Ovary (tissue), 9 donors: ENCODE data around the gene HS3ST6. TPM values are rescaled to one million over a fixed set of nuclear protein-coding genes. Genes with fewer than 3 reads are reported as not detected.

Experiments used
- DNase-seq, 5 donors: peaks; one replicate each; pipeline ENCODE4 v3.0.0-alpha.2; 2019 to 2020
- H3K27ac ChIP-seq, 2 donors: fragments of 200-600 bp; one replicate each; pipeline versions ENCODE4 v1.5.1 to v1.8.0; 2019 to 2022
- H3K27me3 ChIP-seq: fragments of 200-600 bp; one replicate; pipeline ENCODE4 v1.8.0; 2022
- H3K36me3 ChIP-seq: fragments of 200-600 bp; sonication (generic); one replicate; pipeline ENCODE4 v1.5.1; 2019
- H3K4me1 ChIP-seq: one replicate; pipeline ENCODE4 v1.8.1; 2013; ENCODE audit warnings: mild to moderate bottlenecking, moderate library complexity; ENCODE audit not compliant: insufficient read depth
- H3K4me3 ChIP-seq: fragments of 200-600 bp; sonication (generic); one replicate; pipeline ENCODE4 v1.5.1; 2017
- H3K9me3 ChIP-seq, 2 donors: fragments of 200-600 bp in 1 of 2; sonication (generic) in 1 of 2; one replicate each; pipeline versions ENCODE4 v1.5.1 to v1.8.1; 2013 to 2019; ENCODE audit warnings: mild to moderate bottlenecking in 1 of 2, moderate library complexity in 1 of 2
- EP300 ChIP-seq: sonication (generic); formaldehyde crosslinking; IDR thresholded peaks from one replicate; pipeline ENCODE4 v1.6.1; 2017; ENCODE audit warnings: antibody characterized with exemption
- POLR2A ChIP-seq: fragments of 450-650 bp; IDR thresholded peaks from one replicate; pipeline ENCODE4 v1.6.1; 2017; ENCODE audit warnings: antibody characterized with exemption, mild to moderate bottlenecking, moderate library complexity
- WGBS, 3 donors: extraction: QIAGEN DNeasy Blood & Tissue Kit in 1 of 3; methylation state at CpG; one replicate each; pipeline versions ENCODE4 v1.1.5 to v1.1.7; 2013 to 2017; 5-methylcytosine and 5-hydroxymethylcytosine counted together
- intact Hi-C, 4 donors: fragments of 100-400 bp; cut with DNase I; formaldehyde crosslinking; loops; one replicate each; pipeline versions ENCODE4 v1.11.0 to v1.15.1; 2022 to 2023
- polyA plus RNA-seq, 2 donors: library from polyadenylated mRNA; stranded (reverse); fragments of 200-250 nt in 1 of 2; fragments of 350-450 nt in 1 of 2; fragmentation: Illumina TruSeq in 1 of 2; extraction: RNeasy Lipid Tissue Mini Kit (QIAGEN cat#74804) in 1 of 2; gene quantifications; one replicate each; pipeline ENCODE4 v1.2.3, GENCODE V29; 2013 to 2014
- total RNA-seq, 7 donors: library from RNA; depleted of rRNA in 2 of 7; stranded (reverse); fragments of >200 nt in 2 of 7; fragmentation: NEBNext Ultra II Directional in 3 of 7; extraction: Animal tissue kit (Norgen Biotek cat#: 25700) in 3 of 7; gene quantifications; one replicate each; pipeline versions ENCODE4 v1.1.0 to v1.2.4, GENCODE V29; 2016 to 2023
- TF ChIP-seq, protein P1 (sequence below), 3 donors: fragments of 450-650 bp in 2 of 3; fragments of 200-600 bp in 1 of 3; IDR thresholded peaks; one replicate each; pipeline versions ENCODE4 v1.5.1 to v1.8.0; 2016 to 2022; ENCODE audit warnings: antibody characterized with exemption in 3 of 3, mild to moderate bottlenecking in 1 of 3
- donor health status: DM: no; HTN: no; CAD: no; lungs with moderate emphysema.
- donor health status: DM: no; HTN: no; CAD: no.
- donor health status: Bipolar disorder and iron deficiency.
- donor health status: DM: yes; HTN: yes; CAD: no.
- donor health status: DM: no; HTN: no; CAD: no.
- donor health status: DM: yes; HTN: yes; CAD: no.

The HS3ST6 gene
- total and polyA plus RNA-seq, 9 donors: 0.69 to 1.8 TPM; not detected in 7

- intact Hi-C loops: no loop called here
- no peak overlapping the region for H3K27ac ChIP-seq
- no peak overlapping the region for H3K4me3 ChIP-seq
- no peak for DNase-seq
- H3K27me3 ChIP-seq: no peaks in the 10 kb centered on the region
- H3K9me3 ChIP-seq: no peaks in the 10 kb centered on the region
- 71 to 83% (median 77%) methylated on average over 5 of the region's 5 CpGs for WGBS, 3 donors
- no peaks in the 10 kb centered on the region for H3K36me3 ChIP-seq
- no peak for TF ChIP-seq POLR2A
- TF ChIP-seq, protein P1, sequence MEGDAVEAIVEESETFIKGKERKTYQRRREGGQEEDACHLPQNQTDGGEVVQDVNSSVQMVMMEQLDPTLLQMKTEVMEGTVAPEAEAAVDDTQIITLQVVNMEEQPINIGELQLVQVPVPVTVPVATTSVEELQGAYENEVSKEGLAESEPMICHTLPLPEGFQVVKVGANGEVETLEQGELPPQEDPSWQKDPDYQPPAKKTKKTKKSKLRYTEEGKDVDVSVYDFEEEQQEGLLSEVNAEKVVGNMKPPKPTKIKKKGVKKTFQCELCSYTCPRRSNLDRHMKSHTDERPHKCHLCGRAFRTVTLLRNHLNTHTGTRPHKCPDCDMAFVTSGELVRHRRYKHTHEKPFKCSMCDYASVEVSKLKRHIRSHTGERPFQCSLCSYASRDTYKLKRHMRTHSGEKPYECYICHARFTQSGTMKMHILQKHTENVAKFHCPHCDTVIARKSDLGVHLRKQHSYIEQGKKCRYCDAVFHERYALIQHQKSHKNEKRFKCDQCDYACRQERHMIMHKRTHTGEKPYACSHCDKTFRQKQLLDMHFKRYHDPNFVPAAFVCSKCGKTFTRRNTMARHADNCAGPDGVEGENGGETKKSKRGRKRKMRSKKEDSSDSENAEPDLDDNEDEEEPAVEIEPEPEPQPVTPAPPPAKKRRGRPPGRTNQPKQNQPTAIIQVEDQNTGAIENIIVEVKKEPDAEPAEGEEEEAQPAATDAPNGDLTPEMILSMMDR (IDR thresholded peaks at IDR 0.05): no peak
- H3K4me1 ChIP-seq: peaks cover 5% of the 10 kb centered on the region
Measured at GRCh38 chr16:1906846-1907165, 11.4 kb downstream of the HS3ST6 start.

- Histone ChIP-seq H3K36me3 (no peaks in the 10 kb centered on the region), H3K27me3 (no peaks in the 10 kb centered on the region), H3K4me3 (no peak overlapping the region), H3K9me3 (no peaks in the 10 kb centered on the region), H3K27ac (no peak overlapping the region), H3K4me1 (peaks cover 5% of the 10 kb centered on the region)
- DNase-seq: no peak
- TF ChIP-seq EP300: no peak
- no peak for TF ChIP-seq POLR2A
- TF ChIP-seq, protein P1 (IDR thresholded peaks at IDR 0.05): no peak
- WGBS, 3 donors: 47 to 57% (median 55%) methylated on average over 30 to 31 of the region's 31 CpGs
- intact Hi-C loops: no loop called here
Measured at GRCh38 chr16:1906055-1906845, 12.0 kb downstream of the HS3ST6 start.

- peak in 3 of 5 donors; percentile 33 to 77 (median 35) for DNase-seq
- TF ChIP-seq POLR2A (no peak), EP300 (no peak)
- TF ChIP-seq, protein P1 (IDR thresholded peaks at IDR 0.05): no peak
- intact Hi-C loops: no loop called here
- H3K9me3 ChIP-seq: no peaks in the 10 kb centered on the region
- 18 to 21% (median 19%) methylated on average over 21 to 22 of the region's 22 CpGs for WGBS, 3 donors
- H3K4me3 ChIP-seq: no peak overlapping the region
- H3K27me3 ChIP-seq: no peaks in the 10 kb centered on the region
- no peaks in the 10 kb centered on the region for H3K36me3 ChIP-seq
- H3K27ac ChIP-seq: no peak overlapping the region
- H3K4me1 ChIP-seq: peaks cover 5% of the 10 kb centered on the region
Measured at GRCh38 chr16:1903845-1904840, 14.1 kb downstream of the HS3ST6 start.

DNA sequence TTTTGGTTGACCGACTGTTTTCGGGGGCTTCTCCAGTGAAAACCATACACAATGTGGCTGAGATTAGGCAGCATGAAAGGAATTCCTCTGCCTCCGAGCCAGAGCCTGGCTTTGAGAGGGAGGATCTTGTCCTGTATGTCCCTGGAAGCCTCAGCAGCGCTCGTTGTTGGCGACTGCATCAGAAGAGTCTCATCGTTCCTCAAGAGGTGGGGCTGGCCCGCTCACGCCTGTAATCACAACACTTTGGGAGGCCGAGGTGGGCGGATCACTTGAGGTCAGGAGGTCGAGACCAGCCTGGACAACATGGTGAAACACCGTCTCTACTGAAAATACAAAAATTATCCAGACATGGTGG, 15.0 kb downstream of the HS3ST6 start:
- no peaks in the 10 kb centered on the region for H3K36me3 ChIP-seq
- intact Hi-C loops: no loop called here
- no peak overlapping the region for H3K4me3 ChIP-seq
- TF ChIP-seq, protein P1 (IDR thresholded peaks at IDR 0.05): no peak
- TF ChIP-seq POLR2A (no peak), EP300 (no peak)
- no peaks in the 10 kb centered on the region for H3K27me3 ChIP-seq
- no peak overlapping the region for H3K27ac ChIP-seq
- H3K9me3 ChIP-seq: no peaks in the 10 kb centered on the region
- peaks cover 5% of the 10 kb centered on the region for H3K4me1 ChIP-seq
- DNase-seq: peak in 1 of 5 donors; percentile 47
- 14 to 37% (median 21%) methylated on average over 13 of the region's 13 CpGs for WGBS, 3 donors
